ENCODE data around the gene ERBB2. TPM values are rescaled to one million over a fixed set of nuclear protein-coding genes. Genes with fewer than 3 reads are reported as not detected.
"Not testable (repeated sequence)": the region's sequence is repeated elsewhere in the genome, so short reads cannot be mapped to it uniquely, and the experiment has no call there.

Gene ERBB2
- total RNA-seq, 1 donor from 2014 or later: 23.1 TPM

- no peak for DNase-seq (ENCODE audit: low spot score)
- ATAC-seq: no peak
These were observed 23.6 kb upstream of the ERBB2 start for GRCh38 chr17:39676198-39676819.

DNA sequence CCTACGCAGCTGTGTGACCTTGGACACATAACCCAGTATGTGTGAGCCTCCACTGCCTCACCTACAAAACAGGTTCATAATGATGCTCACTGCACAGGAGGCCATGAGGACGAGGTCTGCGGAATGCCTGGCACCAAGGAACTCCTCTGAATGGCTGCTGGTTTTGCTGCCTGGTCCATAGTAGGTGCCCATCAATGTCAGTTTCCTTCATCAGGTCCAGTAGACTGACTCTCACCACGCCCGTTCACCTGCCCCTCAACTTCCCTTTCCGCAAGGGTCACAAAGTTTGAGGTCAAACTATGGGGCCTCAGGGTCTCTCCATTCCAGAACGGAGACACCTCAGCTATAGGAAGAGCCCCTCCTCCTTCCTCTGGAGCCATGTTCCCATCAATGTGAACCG is 22.8 kb upstream of the ERBB2 start:
- no peak for DNase-seq (ENCODE audit: low spot score)
- no peak for ATAC-seq

GRCh38 chr17:39677542-39678339 is 22.1 kb upstream of the ERBB2 start:
- DNase-seq (ENCODE audit: low spot score) (no peak), ATAC-seq (no peak)

DNA sequence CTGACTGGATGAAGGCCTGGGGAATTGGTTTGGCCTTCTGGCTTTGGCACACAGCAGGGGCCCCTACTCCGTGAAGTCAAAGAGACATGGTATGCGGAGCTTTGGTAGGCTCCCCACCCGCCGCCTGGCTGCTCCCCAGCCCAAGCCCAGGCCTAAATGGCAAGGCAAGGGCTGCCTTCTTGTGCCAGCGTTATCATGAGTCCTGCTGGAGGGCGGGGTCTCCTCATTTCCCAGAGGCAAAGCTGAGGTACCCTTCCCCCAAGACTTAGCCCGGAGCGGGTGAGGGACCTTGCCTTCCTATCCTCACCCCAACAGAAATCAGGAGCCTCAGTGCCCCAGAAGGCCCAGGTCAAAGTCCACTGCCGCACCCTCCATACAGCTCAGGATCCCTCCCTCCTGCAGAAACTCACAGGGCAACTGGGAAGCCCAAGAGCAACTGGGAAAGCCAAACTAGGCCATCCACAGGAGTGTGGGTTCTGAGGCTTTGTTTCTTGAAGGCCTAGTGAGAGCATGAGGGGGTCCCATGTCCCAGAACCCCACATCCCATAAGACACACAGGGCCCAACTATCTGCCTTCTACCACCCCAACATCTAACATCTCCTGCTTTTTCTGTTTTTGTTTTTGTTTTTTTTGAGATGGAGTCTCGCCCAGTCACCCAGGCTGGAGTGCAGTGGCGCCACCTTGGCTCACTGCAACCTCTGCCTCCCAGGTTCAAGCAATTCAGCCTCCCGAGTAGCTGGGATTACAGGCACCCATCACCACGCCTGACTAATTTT is 21.3 kb upstream of the ERBB2 start:
- ATAC-seq: no peak
- no peak for DNase-seq (ENCODE audit: low spot score)

- DNase-seq (ENCODE audit: low spot score) (no peak), ATAC-seq (peak; percentile 13)
These were observed 20.2 kb upstream of the ERBB2 start for GRCh38 chr17:39679521-39680192.

GRCh38 chr17:39683295-39683939 is 16.4 kb upstream of the ERBB2 start:
- no peak for DNase-seq (ENCODE audit: low spot score)
- no peak for ATAC-seq

DNA sequence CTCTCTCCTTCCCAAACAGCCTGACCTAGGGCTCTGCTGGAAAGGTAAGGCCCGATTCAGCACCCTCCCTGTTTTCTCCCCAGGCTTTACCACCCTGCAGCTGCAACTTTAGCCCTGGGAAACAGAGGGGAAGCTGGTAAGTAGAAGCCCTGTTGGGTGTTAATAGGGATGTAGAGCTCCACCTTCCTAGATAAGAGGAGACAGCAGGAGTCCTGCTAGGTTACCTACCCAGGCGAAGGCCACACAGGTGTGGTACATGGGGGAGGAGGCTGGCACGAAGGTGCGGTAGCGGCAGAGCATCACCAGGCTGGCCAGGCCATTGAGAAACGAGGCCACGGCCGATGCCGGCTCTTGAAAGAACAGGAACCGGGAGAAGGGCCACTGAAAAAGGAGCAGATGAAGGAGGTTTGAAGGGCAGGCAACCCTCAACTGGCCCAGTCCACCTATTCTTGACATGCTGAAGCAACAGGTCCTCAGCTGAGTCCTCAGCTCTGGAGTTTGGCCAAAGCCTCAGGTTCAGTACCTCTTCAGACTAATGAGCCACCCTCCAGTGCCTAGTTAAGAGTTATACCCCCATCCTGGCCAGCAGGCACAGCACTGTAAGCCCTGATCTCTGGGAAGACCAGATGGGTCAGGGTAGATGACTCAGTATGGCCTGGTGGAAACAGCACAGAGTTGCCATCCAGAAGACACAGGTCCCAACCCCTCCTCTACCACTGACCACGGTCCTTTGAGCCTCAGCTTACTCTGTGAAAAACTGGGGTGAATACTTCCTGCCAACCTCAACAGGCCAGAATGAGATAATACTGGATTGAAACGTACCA is 15.3 kb upstream of the ERBB2 start:
- DNase-seq (ENCODE audit: low spot score) (no peak), ATAC-seq (no peak)

GRCh38 chr17:39687101-39687545 is 12.7 kb upstream of the ERBB2 start:
- no peak for DNase-seq (ENCODE audit: low spot score)
- ATAC-seq: peak; percentile 61

DNA sequence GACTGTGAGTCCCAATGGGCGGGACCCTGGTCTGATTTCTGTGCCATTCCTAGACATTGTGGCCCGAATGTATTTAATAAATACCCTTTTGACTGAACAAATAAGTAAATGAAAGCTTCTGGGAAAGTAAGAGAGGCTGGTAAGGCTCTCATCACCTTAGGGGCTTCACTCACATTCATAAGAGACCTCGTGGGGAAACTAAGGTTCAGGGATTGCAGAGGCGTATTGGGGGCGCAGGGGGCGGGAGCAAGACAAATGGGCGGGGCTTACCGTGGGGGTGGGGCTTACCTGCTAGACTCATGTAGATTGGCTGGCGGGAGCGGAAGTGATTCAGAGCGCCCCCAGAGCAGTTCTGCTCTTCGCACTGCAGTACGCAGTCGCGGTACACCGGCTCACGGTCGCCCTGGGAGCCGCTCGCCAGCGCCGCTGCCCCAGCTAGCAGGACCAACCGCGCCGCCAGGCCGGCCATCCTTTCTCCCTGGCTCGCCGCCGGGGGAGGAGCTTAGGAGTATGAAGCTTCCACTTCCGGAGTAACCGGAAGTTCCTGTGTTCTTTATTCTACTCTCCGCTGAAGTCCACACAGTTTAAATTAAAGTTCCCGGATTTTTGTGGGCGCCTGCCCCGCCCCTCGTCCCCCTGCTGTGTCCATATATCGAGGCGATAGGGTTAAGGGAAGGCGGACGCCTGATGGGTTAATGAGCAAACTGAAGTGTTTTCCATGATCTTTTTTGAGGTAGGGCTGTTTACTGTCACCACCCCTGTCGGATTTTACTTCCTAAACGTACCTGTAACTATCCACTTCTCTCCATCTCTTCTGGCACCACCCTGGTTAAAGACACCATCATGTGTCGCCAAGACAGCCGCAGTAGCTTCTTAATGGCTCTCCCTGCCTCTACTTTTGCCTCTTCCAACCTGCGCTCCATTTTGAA is 12.1 kb upstream of the ERBB2 start, which contains the start of gene PGAP3:
TSS of gene PGAP3 (minus strand) at position 512 of the 929 bp plus-strand sequence. CDS start at position 469, 43 bp downstream.
- ATAC-seq (peak; percentile 95), DNase-seq (ENCODE audit: low spot score) (peak; percentile 88)

DNA sequence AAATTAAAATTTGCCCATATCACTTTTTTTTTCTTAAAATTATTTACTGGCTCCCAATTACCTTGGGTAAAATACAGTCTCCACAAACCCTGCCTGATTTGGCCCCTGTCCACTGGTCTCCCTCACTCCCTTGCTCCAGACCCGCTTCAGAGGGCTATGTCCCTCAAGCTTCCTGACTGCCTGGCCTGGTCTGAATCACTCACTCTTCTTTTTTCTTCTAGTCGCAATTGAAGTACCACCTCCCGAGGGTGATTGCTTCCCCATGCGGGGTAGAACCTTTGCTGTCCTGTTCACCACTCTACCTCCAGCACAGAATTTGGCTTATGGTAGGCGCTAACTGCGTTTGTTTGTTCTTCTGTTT is 11.4 kb upstream of the ERBB2 start:
- no peak for DNase-seq (ENCODE audit: low spot score)
- no peak for ATAC-seq

DNA sequence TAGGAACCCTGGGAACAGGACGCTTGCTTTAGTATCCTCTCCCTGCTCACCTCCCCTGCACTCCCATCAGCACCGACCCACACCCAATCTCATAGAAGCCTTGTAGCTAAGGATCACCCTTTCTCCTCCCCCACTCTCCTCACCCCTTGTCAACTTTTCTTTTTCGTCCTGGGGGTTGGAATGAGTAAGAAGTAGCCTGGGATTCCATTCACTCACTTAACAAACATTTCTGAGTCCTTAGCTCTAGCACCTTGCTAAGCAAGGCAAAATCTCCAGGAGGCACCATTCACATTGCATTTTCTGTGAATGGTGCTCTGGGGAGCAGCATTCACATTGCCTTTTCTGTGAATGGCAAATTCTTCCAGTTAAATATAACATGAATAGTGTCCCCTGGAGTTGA is 10.9 kb upstream of the ERBB2 start:
- DNase-seq (ENCODE audit: low spot score) (no peak), ATAC-seq (no peak)

DNA sequence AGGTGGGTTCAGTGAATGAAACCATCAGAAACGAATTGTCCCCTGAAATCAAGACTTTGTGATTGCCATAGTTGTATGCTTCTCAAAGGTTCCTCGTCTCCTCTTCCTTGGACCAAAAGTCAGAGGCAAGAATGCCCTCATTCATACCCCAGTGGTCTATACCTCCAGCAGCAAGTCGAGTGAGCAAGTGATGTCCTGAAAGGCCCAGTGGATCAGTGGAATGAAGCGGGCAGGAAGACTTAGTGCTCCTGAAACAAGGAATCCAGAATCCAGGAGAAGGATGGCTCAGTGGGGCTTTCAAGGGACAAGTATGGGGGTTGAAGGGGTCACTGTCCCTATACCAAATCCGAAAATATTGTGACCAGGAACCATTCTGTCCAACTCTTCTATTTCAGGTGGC is 5.3 kb upstream of the ERBB2 start:
- no peak for ATAC-seq
- no peak for DNase-seq (ENCODE audit: low spot score)

DNA sequence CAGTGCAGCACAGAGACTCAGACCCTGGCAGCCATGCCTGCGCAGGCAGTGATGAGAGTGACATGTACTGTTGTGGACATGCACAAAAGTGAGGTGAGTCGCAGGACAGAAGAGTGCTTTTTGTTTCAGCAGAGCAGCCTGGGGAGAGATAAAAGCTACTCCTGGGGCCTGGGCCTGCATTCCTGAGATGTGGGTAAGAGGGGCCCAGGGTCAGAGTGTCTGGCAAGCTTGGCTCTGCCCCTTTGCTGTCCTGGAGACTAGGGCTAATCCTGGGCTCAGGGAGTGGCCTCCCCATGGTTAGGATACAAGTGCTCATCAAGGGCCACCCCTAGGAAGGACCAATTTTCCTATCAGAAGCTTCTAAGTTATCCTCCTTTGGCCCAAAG is 4.8 kb upstream of the ERBB2 start:
- DNase-seq (ENCODE audit: low spot score) (no peak), ATAC-seq (peak; percentile 5)

DNA sequence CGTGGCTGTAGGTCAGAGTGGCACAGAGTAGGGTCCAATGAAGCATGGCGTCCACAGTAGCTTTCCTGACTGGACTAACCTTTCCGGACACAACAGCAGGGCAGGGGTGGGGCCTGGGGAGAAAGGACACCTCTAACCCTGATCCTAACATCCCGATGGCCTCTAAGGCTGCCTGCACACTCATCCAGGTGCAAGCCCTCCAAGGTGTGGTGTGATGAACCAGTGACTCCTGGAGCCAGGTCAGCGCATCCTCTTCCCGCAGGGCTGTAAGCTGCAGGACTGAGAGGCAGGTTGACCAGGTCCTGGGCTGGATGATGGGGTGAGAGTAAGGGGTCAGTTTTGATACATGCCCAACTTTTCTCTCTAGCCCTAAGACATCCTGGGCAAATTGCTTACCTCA is 3.1 kb upstream of the ERBB2 start:
- ATAC-seq (no peak), DNase-seq (ENCODE audit: low spot score) (no peak)

DNA sequence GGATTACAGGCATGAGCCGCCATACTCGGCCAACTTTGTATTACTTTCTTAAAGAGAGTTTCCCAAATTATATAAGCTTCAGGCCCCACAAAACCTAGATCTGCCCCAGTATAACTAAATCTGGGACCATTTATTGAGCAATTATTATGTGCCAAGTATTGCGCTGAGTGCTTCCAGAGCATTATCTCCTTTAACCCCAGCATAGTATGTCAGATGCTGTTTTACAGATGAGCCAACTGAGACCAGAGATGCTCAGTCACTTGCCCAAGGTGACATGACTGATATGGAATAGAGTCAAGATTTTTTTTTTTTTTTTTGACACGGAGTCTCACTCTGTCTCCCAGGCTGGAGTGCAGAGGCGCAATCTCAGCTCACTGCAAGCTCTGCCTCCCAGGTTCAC is 1.9 kb upstream of the ERBB2 start:
- no peak for ATAC-seq
- no peak for DNase-seq (ENCODE audit: low spot score)

DNA sequence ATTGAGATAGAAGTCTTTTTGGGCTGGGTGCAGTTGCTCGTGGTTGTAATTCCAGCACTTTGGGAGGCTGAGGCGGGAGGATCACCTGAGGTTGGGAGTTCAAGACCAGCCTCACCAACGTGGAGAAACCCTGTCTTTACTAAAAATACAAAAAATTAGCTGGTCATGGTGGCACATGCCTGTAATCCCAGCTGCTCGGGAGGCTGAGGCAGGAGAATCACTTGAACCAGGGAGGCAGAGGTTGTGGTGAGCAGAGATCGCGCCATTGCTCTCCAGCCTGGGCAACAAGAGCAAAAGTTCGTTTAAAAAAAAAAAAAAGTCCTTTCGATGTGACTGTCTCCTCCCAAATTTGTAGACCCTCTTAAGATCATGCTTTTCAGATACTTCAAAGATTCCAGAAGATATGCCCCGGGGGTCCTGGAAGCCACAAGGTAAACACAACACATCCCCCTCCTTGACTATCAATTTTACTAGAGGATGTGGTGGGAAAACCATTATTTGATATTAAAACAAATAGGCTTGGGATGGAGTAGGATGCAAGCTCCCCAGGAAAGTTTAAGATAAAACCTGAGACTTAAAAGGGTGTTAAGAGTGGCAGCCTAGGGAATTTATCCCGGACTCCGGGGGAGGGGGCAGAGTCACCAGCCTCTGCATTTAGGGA is 577 bp upstream of the ERBB2 start:
- not testable (repeated sequence) for ATAC-seq; DNase-seq (ENCODE audit: low spot score)

DNA sequence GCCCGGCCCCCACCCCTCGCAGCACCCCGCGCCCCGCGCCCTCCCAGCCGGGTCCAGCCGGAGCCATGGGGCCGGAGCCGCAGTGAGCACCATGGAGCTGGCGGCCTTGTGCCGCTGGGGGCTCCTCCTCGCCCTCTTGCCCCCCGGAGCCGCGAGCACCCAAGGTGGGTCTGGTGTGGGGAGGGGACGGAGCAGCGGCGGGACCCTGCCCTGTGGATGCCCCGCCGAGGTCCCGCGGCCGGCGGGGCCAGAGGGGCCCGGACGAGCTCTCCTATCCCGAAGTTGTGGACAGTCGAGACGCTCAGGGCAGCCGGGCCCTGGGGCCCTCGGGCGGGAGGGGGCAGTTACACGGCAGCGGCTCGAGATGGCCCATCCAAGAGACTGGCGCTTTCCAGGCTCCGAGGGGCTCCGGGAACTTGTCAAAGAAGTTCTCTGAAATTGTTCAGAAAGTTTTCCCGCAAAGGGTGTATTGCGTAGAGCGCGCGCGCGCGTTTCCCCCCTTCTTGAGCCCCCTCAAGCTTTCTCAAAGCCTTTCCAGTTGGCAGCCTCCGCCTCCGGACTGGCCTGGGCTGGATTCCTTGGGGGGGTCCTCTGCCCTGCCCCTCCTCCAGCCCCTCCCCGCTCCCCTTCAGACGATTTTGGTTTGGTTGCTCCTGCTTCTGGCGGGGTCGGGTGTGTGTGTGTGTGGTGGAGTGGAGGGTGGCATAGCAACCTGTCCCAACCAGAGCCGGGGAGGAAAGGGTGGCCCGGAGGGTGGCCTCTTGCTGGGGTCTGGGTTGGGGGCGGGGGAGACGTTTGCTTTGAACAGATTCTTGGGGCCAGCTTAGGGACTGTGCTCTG is 504 bp downstream of the ERBB2 start:
- no peak for DNase-seq (ENCODE audit: low spot score)

More for the DNA sequence above, 504 bp downstream of the ERBB2 start:
- peak; percentile 29 for ATAC-seq

All from left lobe of liver (tissue), 2 donors.